ENCODE measurements around the gene MX1. TPM values are rescaled to one million over a fixed set of nuclear protein-coding genes. Genes with fewer than 3 reads are reported as not detected.

The MX1 gene
- total RNA-seq, 1 experiment from 2014 or later = 6.4 TPM

GRCh38 chr21:41435706-41436105 is 9.7 kb downstream of the MX1 start:
- intact Hi-C loops (cut with micrococcal nuclease; ENCODE audit: unreplicated experiment) = no loop called here
- no peaks in the 10 kb centered on the region for H4K20me1 ChIP-seq (ENCODE audit: insufficient read depth)
- CTCF ChIA-PET = no interaction called here
- no peaks in the 10 kb centered on the region for H3F3A ChIP-seq (ENCODE audit: insufficient read depth, low read depth)
- no peak overlapping the region for H2AFZ ChIP-seq
- BruUV-seq (replicated peaks) = no TSS peak
- no peaks in the 10 kb centered on the region for H3K9me2 ChIP-seq (ENCODE audit: insufficient read depth)
- POLR2A ChIA-PET (ENCODE audit: unreplicated experiment) = no interaction called here
- no peak overlapping the region for H3K4me2 ChIP-seq
- H3K9me3 ChIP-seq (ENCODE audit: insufficient read depth, low read depth) = no peaks in the 10 kb centered on the region
- no peaks in the 10 kb centered on the region for H3K27me3 ChIP-seq (ENCODE audit: insufficient read depth, low read depth)
- H3K27ac ChIP-seq = no peak overlapping the region
- no peak for TF ChIP-seq CTCF (conservative IDR thresholded peaks at IDR 0.05)
- TF ChIP-seq EZH2 (IDR thresholded peaks at IDR 0.05; ENCODE audit: low read depth) = no peak
- DNase-seq = no peak
- H3K4me1 ChIP-seq (replicated peaks; ENCODE audit: insufficient read depth) = no peaks in the 10 kb centered on the region
- H3K79me2 ChIP-seq (ENCODE audit: low read depth) = no peaks in the 10 kb centered on the region
- H3K4me3 ChIP-seq = no peak overlapping the region
- no peaks in the 10 kb centered on the region for H3K36me3 ChIP-seq (ENCODE audit: low read depth)

- no peak overlapping the region for H3K27ac ChIP-seq
- no peaks in the 10 kb centered on the region for H3K4me1 ChIP-seq (replicated peaks; ENCODE audit: insufficient read depth)
- intact Hi-C loops (cut with micrococcal nuclease; ENCODE audit: unreplicated experiment) = no loop called here
- no peaks in the 10 kb centered on the region for H3K36me3 ChIP-seq (ENCODE audit: low read depth)
- H3K9me3 ChIP-seq (ENCODE audit: insufficient read depth, low read depth) = no peaks in the 10 kb centered on the region
- H3K4me3 ChIP-seq = no peak overlapping the region
- no peaks in the 10 kb centered on the region for H3K79me2 ChIP-seq (ENCODE audit: low read depth)
- no peaks in the 10 kb centered on the region for H4K20me1 ChIP-seq (ENCODE audit: insufficient read depth)
- no peaks in the 10 kb centered on the region for H3K9me2 ChIP-seq (ENCODE audit: insufficient read depth)
- TF ChIP-seq CTCF (conservative IDR thresholded peaks at IDR 0.05) (no peak), EZH2 (IDR thresholded peaks at IDR 0.05; ENCODE audit: low read depth) (no peak)
- H2AFZ ChIP-seq = no peak overlapping the region
- BruUV-seq (replicated peaks) = no TSS peak
- POLR2A ChIA-PET (ENCODE audit: unreplicated experiment) = no interaction called here
- H3F3A ChIP-seq (ENCODE audit: insufficient read depth, low read depth) = no peaks in the 10 kb centered on the region
- DNase-seq = no peak
- H3K27me3 ChIP-seq (ENCODE audit: insufficient read depth, low read depth) = no peaks in the 10 kb centered on the region
- CTCF ChIA-PET = no interaction called here
- H3K4me2 ChIP-seq = no peak overlapping the region
Measured at GRCh38 chr21:41437729-41438128, 11.7 kb downstream of the MX1 start.

DNA sequence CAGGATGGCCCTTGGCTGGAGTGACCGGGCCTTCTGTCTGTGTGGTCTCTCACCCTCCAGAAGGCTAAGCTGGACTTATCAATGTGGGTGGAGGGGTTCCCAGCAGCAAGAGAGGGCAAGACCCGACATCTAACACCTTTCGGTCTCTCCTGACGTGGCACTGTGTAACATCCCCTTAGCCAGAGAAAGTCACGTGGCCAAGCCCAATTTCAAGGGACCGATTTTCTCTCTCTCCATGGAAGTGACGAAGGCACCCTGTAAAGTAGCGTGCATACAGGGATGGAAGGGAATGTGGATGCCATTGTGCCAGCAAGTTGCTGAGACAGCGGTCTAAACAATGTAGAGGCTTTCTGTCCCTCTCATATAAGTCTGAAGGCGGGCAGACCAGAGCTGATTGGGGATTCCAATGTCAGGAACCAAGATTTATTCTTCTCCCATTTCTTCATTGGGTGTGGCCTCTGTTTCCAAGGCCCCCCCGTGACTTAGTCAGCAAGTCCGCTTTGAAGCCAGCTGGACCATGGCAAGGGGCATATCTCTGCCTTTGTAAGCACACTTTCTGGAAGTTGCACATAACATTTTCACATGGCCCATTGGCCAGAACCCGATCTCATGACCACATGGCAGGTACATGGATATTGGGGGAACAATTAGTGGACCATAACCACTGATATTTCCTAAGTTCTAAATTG is 12.5 kb downstream of the MX1 start:
- H3K9me3 ChIP-seq (ENCODE audit: insufficient read depth, low read depth) = no peaks in the 10 kb centered on the region
- POLR2A ChIA-PET (ENCODE audit: unreplicated experiment) = no interaction called here
- no TSS peak for BruUV-seq (replicated peaks)
- no peaks in the 10 kb centered on the region for H3K79me2 ChIP-seq (ENCODE audit: low read depth)
- no peaks in the 10 kb centered on the region for H3K36me3 ChIP-seq (ENCODE audit: low read depth)
- H3K27me3 ChIP-seq (ENCODE audit: insufficient read depth, low read depth) = no peaks in the 10 kb centered on the region
- H3K9me2 ChIP-seq (ENCODE audit: insufficient read depth) = no peaks in the 10 kb centered on the region
- no peak for DNase-seq
- H2AFZ ChIP-seq = no peak overlapping the region
- CTCF ChIA-PET = no interaction called here
- H3K4me3 ChIP-seq = no peak overlapping the region
- H3K4me1 ChIP-seq (replicated peaks; ENCODE audit: insufficient read depth) = no peaks in the 10 kb centered on the region
- H3F3A ChIP-seq (ENCODE audit: insufficient read depth, low read depth) = no peaks in the 10 kb centered on the region
- H3K27ac ChIP-seq = no peak overlapping the region
- intact Hi-C loops (cut with micrococcal nuclease; ENCODE audit: unreplicated experiment) = no loop called here
- no peak overlapping the region for H3K4me2 ChIP-seq
- H4K20me1 ChIP-seq (ENCODE audit: insufficient read depth) = no peaks in the 10 kb centered on the region
- TF ChIP-seq EZH2 (IDR thresholded peaks at IDR 0.05; ENCODE audit: low read depth) (no peak), CTCF (conservative IDR thresholded peaks at IDR 0.05) (no peak)

All from PC-9 (cell line).